ENCODE data around the gene NPTX1. TPM values are rescaled to one million over a fixed set of nuclear protein-coding genes. Genes with fewer than 3 reads are reported as not detected.

The NPTX1 gene
- total RNA-seq, 1 experiment from 2014 or later = not detected

DNA sequence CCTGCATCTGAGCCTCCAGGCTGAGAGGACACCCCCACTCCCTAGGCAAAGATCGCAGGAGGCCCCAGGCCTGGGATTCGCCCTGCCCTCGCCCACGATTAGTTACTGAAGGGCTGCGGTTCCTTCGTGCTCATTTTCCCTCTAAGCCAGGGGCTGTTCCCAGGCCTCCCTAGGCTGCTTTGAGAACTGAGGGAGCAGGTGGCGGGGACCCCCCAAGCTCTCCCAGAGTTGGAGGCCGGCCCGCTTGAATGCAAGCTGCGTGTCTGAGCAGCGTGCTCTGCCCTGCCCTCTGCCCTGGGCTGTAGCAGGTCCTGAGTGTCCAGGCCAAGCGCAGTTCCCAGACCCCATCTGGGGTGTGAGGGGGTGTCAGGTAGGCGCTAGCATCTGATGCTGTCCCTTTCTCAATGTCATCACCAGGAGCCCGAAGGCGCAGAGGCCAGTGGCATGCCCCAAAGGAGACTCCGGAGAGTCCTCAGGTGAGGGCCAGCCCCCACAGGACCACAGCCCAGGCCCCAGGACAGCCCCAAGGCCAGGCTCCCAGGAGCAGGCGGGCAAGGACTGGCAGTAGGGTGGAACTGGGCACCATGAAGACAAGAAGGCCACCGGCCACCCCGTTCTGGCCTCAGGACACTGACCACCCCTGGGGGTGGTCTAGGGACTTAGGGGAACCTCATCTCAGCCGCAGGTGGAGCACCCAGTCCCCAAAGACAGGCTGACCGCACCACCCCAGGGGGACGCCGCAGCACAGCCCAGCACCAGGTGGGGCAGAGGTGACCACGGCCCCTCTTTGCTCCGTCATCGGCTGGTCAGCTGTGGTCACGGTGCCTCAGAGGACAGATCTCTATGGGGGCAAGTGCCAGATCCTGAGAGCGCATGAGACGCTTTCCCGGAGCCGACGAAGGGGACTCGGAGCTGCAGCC, 46.8 kb downstream of the NPTX1 start:
- DNase-seq = no peak
- H3K9me3 ChIP-seq = no peaks in the 10 kb centered on the region
- H3K27me3 ChIP-seq = no peaks in the 10 kb centered on the region
- H3K4me3 ChIP-seq = no peak overlapping the region
- H3K36me3 ChIP-seq = peaks cover 5% of the 10 kb centered on the region; the same call in 1 of the 2 replicates

DNA sequence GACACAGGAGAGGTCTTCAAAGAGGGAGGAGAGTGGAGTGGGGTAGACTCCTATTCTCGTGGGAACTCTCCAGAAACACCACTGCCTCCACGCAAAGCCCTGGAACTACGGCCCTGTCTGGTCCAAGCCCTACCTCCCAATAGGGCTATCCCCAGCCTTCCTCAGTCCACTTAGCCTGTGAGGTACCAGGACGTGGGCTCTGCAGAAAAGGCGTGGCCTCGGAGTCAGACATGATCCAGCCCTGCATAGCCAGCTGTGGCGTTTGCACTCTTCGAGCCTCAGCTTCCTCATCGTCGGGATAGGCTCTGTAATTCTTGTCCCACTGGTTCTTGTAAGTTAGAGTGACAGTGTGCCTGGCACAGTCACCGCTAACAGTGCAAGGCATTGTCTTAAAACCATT, 47.6 kb downstream of the NPTX1 start:
- DNase-seq = no peak
- Histone ChIP-seq H3K27me3 (no peaks in the 10 kb centered on the region), H3K4me3 (no peak overlapping the region), H3K36me3 (peaks cover 5% of the 10 kb centered on the region; the same call in 1 of the 2 replicates), H3K9me3 (no peaks in the 10 kb centered on the region)

DNA sequence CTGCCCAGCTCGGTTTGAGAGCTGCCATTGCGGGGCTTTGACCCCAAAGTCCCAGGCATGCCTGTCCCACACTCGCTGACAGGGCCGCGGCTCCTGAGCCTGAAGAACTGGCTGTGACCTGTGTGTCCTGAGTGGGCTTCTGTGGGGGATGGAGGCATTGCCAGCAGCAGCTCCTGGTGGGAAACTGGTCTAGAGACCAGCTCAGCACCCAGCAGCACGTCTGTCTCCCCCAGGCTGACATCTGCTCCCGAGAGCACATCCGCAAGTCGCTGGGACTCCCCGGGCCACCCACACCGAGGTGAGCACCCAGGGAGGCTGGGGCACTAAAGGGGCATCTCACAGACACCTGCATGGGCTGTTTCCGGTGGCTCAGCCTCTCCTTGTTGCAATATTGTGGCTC, 48.0 kb downstream of the NPTX1 start:
- DNase-seq = no peak
- no peaks in the 10 kb centered on the region for H3K9me3 ChIP-seq

DNA sequence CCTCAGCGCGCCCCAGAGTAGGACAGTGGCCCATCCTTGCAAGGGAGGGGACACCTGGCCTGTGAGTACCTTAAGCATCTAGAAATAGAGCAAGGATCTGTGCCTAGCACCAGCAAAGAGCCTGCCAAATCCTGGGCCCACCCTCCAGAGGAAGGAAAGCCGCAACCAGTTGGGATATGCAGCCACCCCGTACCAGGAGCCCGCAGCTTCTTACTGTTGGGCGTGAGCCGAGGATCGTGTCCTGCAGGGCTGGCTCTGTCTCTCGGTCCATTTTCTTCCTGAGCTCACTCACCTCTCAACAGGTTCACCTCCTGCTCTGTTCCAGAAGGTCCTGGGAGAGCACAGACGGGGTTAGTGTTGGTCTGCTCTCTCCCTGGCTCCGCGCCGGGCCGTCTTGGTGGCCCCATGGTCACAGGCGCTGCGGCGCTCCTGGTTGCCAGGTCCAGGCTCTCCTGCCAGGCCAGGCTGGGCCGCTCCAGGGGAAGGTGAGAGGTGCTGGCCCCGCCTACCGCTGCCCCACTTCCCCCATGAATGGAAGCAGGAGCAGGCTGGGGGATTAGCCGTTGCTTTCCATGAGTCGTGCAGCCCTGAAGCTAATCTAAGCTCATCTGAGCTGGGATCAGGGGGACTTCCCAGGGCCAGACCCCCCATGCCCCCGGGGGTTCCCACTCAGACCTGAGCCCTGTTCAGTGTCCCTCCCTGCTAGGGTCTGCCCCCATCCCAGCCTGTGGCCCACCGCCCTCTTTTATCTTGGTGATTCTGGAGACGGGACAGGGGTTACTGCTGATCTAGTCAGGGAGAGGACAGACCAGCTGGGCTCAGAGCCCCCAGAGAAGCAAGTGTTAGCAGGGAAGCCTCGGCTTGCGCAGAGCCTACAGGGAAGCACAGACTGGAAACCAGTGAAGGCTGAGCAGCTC, 48.8 kb downstream of the NPTX1 start:
- Histone ChIP-seq H3K36me3 (peaks cover 5% of the 10 kb centered on the region; the same call in 1 of the 2 replicates), H3K27me3 (no peaks in the 10 kb centered on the region), H3K4me3 (no peak overlapping the region), H3K9me3 (no peaks in the 10 kb centered on the region)
- no peak for DNase-seq

More for the DNA sequence above, 48.0 kb downstream of the NPTX1 start:
- peaks cover 5% of the 10 kb centered on the region; the same call in 1 of the 2 replicates for H3K36me3 ChIP-seq
- no peak overlapping the region for H3K4me3 ChIP-seq
- H3K27me3 ChIP-seq = no peaks in the 10 kb centered on the region

DNA sequence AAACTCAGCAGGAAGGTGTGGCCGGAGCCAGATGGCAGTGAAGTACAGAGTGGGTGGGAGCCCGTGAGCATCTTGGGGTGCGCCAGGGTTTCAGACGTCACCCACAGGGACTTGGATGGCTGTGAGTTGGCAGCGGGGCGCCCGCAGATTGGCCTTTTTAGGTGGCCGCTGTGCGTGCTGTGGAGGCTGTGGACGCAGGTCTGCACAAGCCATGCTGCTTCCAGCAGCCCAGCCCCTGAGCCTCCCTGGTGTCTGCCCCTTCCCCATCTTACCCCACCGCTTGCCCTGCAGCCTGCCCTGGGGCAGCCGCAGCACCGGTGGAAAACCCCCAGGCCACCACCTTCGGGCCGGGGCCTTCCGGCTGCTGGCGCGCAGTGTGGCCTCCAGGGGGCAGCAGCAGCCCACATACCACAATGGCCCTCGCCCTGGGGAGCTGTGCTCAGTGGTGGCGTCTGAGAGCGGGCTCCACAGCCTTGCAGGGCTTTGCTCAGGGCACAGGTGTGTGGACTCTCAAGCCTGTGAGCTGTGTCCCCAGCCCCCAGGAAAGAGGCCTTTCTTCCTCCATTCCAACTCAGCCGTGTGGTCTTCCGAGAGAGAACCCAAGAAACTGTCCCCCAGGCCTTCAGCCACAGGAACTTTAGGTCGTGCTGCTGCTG, 49.6 kb downstream of the NPTX1 start:
- peaks cover 5% of the 10 kb centered on the region; the same call in 1 of the 2 replicates for H3K36me3 ChIP-seq
- H3K9me3 ChIP-seq = no peaks in the 10 kb centered on the region
- H3K4me3 ChIP-seq = no peak overlapping the region
- no peaks in the 10 kb centered on the region for H3K27me3 ChIP-seq
- peak; percentile 63 for DNase-seq

DNA sequence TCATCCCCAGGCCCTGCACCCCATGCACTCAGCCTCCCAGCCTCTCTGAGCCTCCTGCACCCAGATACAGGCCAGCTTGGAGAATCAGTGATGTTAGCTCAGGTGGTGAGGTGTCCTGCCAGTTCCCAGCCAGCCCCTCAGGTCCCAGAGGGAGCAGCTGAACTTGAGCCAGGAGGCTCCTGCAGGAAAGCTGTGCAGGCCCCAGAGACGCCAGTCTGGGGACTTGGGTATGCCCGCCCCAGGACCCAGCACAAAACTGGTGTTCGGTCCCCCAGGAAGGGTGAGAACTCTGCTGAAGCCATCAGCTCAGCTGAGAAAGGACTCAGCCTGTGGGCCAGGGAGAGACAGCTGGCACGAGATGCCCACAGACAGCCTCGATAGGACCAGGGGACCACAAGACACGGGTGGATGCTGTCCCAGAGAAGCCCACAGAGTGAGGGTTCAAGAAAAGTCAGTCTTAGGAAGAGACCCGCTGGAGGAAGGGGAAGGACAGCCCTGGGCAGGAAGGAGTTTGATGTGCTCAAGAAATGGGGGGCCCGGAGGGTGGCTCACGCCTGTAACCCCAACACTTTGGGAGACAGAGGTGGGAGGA, 50.5 kb downstream of the NPTX1 start:
- no peak overlapping the region for H3K4me3 ChIP-seq
- peaks cover 5% of the 10 kb centered on the region; the same call in 1 of the 2 replicates for H3K36me3 ChIP-seq
- H3K27me3 ChIP-seq = no peaks in the 10 kb centered on the region
- H3K9me3 ChIP-seq = no peaks in the 10 kb centered on the region
- DNase-seq = no peak

DNA sequence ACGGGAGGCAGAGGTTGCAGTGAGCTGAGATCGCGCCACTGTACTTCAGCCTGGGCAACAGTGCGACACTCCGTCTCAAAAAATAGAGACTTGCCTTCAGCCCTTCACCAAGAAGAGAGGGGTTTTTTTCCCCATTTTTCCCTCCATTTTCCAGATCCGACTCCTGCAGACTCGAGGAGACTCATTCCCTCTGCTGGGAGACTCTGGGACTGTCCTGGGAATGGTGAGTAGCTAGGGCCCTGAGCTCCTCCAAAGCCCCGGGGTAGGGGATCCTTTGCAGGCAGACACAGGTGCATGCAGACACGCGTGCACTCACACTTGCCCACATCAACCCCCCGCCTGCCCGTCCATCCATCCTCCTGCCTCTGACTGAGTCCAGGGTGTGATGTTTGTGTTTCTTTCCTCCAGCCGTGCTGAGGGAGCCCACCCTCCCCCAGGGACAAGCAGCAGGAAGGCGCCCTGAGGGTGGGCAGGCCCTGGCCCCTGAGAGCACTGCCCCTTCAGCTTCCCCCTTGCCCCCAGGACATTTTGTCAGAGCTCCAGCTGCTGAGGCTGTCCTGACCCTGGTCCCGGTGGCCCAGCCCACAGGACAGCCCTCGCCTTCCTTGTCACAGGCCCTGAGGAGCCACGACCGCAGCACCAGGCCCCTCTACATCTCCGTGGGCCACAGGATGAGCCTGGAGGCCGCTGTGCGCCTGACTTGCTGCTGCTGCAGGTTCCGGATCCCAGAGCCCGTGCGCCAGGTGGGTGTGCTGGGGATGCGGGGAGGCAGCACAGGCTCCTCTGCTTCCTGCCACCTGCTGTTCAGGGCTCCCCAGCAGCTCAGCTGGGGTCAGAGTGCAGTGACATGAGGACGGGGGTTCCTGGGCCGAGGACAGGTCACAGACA, 51.3 kb downstream of the NPTX1 start:
- Histone ChIP-seq H3K9me3 (no peaks in the 10 kb centered on the region), H3K4me3 (no peak overlapping the region), H3K27me3 (no peaks in the 10 kb centered on the region), H3K36me3 (peaks cover 5% of the 10 kb centered on the region; the same call in 1 of the 2 replicates)
- no peak for DNase-seq

DNA sequence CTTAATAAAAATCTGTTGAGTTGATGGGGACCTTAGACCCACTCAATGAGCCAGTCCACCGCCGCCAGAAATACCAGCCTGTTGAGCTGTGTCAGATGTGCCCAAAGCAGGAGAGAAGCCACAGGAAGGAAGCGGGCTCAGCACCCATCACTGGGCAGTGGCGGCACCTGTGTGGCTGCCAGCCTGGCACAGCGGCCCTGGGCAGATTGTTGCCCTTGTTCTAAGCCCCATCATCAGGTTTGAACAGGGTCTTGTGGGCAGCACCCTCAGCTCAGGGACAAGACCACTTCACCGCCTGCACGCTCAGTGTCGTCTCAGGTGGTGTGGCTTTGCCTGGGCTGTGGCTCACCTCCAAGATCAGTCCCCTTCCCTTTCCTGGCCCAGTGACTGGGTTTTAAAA, 52.1 kb downstream of the NPTX1 start:
- DNase-seq = no peak
- H3K9me3 ChIP-seq = no peaks in the 10 kb centered on the region

DNA sequence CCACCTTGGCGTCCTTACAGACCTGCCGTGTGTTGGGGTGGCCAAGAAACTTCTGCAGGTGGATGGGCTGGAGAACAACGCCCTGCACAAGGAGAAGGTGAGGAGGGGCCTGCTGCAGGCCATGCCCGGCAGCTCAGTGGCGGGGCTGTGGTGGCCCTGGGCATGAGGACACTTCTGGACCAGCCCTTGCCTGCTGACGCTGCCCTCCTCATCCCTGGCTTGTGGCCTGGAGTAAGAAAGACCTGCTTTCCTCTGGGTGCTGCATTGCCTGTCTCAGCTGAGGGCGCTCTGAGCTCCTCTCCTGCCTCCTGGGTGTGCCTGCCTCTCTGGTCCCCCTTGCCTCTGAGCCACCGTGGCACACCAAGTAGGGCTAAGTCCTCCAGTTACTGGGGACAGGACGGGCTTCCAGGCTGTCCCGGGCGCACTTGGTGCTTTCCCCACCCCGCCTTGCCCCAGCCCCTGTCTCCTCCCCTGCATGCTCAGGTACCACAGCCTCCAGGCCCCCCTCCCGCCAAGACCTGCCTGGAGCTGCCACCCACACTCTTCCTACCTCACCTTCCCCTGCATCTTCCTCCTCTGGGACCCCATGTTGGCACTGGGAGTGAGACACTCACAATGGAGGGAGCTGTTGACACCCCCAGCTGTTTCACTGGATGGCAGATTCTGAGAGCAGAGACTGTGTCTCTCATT, 52.7 kb downstream of the NPTX1 start:
- DNase-seq = no peak
- Histone ChIP-seq H3K9me3 (no peaks in the 10 kb centered on the region), H3K4me3 (no peak overlapping the region), H3K27me3 (no peaks in the 10 kb centered on the region), H3K36me3 (peaks cover 5% of the 10 kb centered on the region; the same call in 1 of the 2 replicates)

More for the DNA sequence above, 52.1 kb downstream of the NPTX1 start:
- peaks cover 5% of the 10 kb centered on the region; the same call in 1 of the 2 replicates for H3K36me3 ChIP-seq
- no peaks in the 10 kb centered on the region for H3K27me3 ChIP-seq
- H3K4me3 ChIP-seq = no peak overlapping the region

DNA sequence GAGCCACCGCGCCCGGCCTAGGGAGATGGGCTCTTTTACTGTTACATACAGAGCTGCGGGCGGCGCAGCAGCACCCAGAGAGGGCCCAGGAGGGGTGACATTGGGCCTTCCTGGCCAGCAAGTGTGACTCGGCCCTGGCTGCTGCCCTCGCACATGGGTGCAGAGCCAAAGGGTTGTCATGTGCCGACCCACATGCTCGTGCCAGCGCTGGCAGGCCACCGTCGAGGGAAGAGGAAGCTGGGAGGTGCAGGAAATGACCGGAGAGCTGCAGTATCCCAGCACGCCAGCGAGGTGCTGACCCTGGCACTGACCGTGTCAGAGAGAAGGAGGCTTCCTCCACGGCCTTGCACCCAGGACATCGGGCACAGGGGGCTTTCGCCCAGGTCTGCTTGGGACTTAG, 53.4 kb downstream of the NPTX1 start:
- H3K36me3 ChIP-seq = peaks cover 9% of the 10 kb centered on the region
- no peaks in the 10 kb centered on the region for H3K27me3 ChIP-seq
- no peaks in the 10 kb centered on the region for H3K9me3 ChIP-seq
- DNase-seq = peak; percentile 49
- no peak overlapping the region for H3K4me3 ChIP-seq

DNA sequence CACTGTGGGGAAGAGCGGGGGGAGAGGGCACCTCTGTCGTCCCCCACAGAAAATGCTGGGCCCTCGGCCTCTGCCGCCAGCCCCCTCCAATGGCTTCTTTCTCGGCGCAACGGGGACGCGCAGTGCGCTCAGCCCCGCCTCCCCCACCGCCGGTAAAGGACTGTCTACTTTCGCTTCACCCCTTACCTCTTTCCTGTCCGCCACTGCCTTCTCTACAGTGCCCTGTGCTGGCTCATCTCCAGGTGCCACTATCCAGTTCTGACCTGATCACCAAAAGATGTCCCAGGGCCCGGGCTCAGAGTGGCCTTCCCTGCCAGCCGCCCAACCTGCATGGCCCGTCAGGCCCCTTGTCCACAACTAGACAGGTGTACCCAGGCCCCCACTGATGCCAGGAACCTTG, 54.1 kb downstream of the NPTX1 start:
- no peak for DNase-seq
- no peaks in the 10 kb centered on the region for H3K9me3 ChIP-seq
- no peaks in the 10 kb centered on the region for H3K27me3 ChIP-seq
- no peak overlapping the region for H3K4me3 ChIP-seq
- H3K36me3 ChIP-seq = peaks cover 13% of the 10 kb centered on the region

DNA sequence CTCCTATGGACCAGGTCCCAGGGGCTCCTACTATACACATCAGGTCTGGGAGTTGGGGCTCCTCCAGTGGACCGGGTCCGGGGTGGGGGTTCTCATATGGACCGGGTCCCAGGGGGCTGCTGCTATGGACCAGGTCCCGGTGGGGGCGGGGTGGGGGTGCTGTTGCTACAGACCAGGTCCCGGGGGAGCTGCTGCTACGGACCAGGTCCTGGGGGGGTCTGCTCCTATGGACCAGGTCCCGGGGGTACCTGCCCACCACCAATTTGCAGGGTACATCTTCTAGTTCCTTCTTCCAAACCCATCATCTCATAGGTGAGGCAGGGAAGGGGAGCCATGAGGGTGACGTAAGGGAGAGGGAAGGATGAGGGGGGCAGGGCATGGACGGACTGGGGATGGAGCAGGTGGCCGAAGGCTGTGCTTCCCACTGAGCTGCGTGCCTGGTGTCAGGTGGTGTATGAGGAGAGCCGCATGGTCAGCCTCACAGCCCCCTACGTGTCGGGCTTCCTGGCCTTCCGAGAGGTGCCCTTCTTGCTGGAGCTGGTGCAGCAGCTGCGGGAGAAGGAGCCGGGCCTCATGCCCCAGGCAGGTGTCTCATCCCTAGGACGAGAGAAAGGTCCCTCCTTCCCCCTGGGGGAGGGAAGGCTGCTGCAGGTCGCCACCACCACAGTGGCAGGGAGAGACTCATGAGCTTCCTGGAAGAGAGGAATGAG, 54.9 kb downstream of the NPTX1 start:
- Histone ChIP-seq H3K27me3 (no peaks in the 10 kb centered on the region), H3K4me3 (no peak overlapping the region), H3K36me3 (peaks cover 17% of the 10 kb centered on the region), H3K9me3 (no peaks in the 10 kb centered on the region)
- no peak for DNase-seq

DNA sequence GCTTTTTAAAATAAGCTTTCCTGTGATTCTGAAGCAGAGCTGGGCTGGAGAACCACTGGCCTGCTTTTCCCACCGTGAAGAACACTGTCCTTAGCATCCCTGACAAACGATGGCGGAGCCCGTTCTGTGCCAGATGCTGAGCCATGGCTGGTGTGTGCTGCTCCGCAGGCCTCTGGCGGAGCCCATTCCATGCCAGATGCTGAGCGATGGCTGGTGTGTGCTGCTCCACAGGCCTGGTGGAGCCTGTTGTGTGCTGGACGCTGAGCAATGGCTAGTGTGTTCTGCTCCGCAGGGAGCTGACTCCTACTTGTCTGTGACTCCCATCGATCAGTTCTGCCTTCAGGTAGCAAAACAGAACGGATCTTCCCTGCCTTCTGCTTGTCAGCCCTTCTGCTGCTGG, 57.2 kb downstream of the NPTX1 start:
- Histone ChIP-seq H3K27me3 (no peaks in the 10 kb centered on the region), H3K9me3 (no peaks in the 10 kb centered on the region), H3K4me3 (no peak overlapping the region), H3K36me3 (peaks cover 19% of the 10 kb centered on the region)
- DNase-seq = no peak

DNA sequence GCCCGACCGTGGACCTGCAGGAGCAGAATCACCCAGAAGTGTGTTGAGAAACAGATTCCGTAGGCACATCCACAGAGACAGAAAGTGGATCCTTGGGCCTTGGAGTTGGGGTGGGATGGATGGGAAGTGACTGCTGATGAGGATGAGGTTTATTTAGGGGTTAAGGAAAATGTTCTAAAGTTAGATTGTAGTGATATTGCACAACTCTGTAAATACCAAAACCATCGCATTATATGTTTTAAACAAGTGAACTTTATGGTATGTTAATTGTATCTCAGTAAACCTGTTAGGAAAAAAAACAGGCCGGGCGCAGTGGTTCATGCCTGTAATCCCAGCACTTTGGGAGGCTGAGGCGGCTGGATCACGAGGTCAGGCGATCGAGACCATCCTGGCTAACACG, 57.8 kb downstream of the NPTX1 start:
- Histone ChIP-seq H3K4me3 (no peak overlapping the region), H3K36me3 (peaks cover 19% of the 10 kb centered on the region), H3K27me3 (no peaks in the 10 kb centered on the region; the same call in 1 of the 2 replicates), H3K9me3 (no peaks in the 10 kb centered on the region)
- no peak for DNase-seq

Data from MG63 (cell line).